HG03521 (cell line): ENCODE results near the gene MCCC1.
"Not testable (repeated sequence)": the region's sequence is repeated elsewhere in the genome, so short reads cannot be mapped to it uniquely, and the experiment has no call there.

Source experiments
- ATAC-seq: cut with Tn5 transposase; IDR thresholded peaks from one replicate; pipeline ENCODE4 v1.9.1; 2021; ENCODE audit warnings: mild to moderate bottlenecking, moderate library complexity; ENCODE audit not compliant: unreplicated experiment

The MCCC1 gene

GRCh38 chr3:183099026-183099837, at the start of gene MCCC1:
MCCC1 (minus strand) TSS chr3:183099496; CDS start chr3:183099440, 56 bp downstream.
- peak; percentile 99 for ATAC-seq

GRCh38 chr3:183148056-183148455, 48.8 kb upstream of the MCCC1 start:
- no peak for ATAC-seq

GRCh38 chr3:183144363-183144762, 45.1 kb upstream of the MCCC1 start:
- no peak for ATAC-seq

- ATAC-seq = no peak
Observed at GRCh38 chr3:183142199-183142598, 42.9 kb upstream of the MCCC1 start.

DNA sequence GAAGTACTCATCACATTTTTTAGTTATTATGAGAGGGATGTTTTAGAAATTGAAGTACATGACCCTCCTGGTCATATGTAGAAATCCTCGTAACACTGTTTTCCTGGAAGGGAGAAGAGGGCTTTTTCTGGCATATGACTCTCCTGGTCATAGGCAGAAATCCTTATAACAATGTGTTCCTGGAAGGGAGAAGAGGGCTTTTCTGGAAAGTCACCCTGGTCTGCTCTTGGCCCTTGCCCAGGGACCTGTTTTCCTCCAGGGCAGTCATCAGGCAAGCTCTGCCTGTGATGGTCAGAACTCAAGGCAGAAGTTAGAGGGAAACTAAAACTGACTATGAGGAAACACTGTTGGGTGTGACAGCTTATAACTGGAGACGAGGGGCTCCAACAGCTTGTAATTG, 35.5 kb upstream of the MCCC1 start:
- no peak for ATAC-seq

DNA sequence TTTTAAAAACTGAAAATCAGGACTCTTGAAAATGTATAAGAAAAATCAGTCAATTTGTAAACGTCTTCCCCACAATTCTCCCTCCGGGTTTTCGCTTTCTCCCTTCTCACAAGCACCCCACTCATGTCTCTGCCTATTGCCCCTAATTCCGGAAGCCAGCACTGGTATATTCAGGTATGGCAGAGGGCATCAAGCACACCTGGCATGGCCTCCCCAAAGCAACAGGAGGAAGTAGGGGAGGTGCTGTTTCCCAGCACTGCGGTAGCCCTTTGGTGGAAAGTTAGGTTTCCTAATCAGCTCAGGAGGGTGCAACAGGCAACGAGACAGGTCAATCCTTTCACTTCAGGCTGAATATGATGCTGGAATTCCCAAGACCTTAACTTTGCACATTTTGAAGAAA, 33.1 kb upstream of the MCCC1 start:
- ATAC-seq = no peak

GRCh38 chr3:183131735-183132134, 32.4 kb upstream of the MCCC1 start:
- ATAC-seq = no peak

DNA sequence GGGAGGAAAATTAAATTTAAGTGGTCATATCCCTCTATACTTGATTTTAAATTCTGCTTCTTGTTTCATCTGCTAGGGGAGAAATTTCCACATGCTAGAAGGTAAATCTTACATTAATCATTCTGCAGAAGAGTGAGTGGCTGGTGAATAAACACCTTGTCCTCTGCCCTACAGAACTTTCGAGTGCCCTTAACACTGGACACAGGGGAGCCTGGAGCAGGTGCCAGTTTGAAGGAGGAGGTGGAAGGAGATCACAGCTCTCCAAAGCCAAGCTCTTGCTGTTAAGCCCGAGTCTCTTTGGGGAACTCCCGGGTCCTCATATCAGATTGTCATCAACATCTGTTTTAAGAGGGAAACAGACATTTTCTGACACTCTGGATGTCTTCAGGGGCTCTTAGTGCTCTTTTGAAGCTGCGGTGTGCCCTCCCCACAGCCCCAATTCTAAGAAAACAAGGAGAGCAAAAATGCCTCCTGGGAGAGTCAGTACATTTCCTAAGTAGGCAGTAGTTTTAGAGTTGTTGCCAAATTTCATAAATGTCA, 32.0 kb upstream of the MCCC1 start:
- ATAC-seq = no peak

DNA sequence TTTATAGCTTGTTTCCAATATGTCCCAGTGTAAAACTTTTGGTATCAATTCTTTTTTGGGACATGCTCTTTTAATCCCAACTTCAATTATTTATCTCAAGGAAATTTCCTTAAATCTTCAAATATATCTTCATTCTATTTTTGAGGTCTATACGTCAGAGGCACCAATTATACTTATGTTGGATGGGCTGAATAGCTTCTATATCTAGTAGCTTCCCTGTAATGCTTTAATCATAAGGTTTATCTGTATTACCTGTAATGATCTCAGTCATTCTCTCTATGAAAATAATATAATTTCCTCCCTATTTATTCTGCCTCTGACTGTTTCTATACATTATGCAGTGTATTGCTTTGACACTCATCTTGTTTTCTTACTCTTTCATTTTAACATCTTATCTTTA, 29.9 kb upstream of the MCCC1 start:
- ATAC-seq = no peak

DNA sequence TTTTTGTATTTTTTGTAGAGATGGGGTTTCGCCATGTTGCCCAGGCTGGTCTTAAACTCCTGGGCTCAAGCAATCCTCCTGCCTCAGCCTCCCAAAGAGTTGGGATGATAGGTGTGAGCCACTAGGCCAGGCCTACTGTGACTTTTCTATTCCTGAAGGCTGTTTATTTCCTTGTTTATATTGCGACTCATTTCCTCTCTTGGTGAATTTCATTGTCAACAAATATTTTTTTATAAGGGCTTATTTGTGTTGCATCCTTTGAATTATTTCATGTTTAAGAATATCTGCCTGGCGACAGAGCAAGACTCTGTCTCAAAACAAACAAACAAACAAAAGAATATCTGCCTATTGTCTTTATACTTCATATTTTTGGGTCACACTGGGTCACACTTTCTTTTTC, 29.4 kb upstream of the MCCC1 start:
- ATAC-seq = no peak

- no peak for ATAC-seq
Observed at GRCh38 chr3:183123891-183124290, 24.6 kb upstream of the MCCC1 start.

- ATAC-seq = no peak
Observed at GRCh38 chr3:183122257-183122932, 23.1 kb upstream of the MCCC1 start.

DNA sequence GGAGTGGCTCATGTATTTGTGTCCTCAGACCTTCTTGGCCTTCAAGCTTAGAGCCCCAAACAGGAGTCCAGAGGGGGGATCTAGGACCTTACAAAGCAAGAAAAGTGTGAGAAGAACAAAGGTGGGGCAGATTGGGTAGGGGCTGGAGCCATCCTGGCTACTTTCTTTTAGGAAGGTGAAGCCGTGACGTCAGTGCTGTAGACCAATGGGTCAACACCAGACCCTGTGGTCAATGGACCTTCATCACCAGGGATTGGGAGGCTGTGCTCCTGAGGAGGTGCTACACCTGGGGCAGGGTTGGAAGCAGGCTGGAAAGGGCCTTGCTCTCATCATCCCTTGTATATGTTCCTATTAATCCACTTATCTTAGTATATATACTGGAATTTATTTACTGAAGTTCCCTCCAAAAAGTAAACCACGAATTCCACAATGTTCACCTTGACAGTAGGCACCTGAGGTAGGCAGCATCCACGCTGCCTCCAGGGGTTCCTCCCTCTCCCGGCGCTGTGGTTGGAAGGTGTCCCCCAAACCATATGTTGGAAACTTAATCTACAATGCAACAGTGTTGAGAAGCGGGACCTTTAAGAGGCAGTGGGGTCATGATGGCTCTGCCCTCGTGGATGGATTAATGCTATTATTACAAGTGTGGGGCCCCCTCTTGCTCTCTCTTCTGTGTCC, 21.4 kb upstream of the MCCC1 start:
- ATAC-seq = no peak

DNA sequence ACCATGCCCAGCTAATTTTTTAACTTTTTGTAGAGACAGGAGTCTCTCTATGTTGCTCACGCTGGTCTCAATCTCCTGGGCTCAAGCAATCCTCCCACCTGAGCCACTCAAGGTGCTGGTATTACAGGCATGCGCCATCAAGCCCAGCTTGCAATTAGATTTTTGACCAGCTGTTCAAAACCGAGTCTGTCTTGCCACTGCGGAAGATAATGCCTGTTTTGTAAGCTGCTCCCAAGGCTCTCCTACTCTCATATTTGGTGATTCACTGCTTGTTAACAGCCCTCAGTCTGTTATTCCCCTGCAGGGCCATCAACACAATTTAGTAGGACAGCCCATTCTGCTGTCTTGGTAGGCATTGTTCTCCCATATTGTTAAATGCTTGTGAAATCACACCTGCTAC, 17.8 kb upstream of the MCCC1 start:
- no peak for ATAC-seq

GRCh38 chr3:183116025-183116614, 16.8 kb upstream of the MCCC1 start:
- ATAC-seq = peak; percentile 85

DNA sequence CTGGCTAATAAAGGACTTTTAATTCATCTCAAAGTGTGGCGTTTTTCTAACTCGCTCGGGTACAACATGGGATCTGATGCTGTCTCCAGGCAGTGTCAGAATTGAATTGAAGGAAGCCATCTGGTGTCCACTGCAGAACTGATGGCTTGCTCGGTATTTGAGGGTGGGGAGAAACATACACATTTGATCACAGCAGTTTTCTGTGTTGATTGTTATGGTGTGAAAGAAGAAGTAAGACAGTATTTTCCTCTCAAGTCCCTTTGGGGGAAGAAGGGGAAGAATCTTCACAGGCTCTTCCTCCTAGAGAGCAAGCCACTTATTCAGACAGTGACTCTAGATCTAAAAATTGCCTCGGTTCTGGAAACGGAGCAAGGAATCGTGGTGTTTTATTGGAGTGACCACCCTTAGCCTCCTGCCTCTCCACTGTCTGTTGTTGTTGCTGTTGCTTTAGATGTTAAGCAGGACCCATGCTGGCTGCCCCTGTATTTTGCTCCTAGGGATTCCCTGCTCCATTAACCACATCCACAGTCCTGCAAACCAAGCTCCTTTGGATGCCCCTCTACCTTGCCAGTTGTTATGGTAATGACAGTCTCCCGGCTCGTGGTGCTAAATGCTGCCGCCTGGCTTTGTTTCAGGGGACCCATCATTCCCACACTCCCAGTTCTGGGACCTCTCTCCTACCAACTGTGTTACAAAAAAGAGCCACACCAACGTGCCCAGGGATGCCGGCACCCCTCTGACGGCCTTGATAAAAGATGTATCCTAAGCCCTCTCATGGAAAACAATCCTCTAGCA, 15.3 kb upstream of the MCCC1 start:
- ATAC-seq = no peak

DNA sequence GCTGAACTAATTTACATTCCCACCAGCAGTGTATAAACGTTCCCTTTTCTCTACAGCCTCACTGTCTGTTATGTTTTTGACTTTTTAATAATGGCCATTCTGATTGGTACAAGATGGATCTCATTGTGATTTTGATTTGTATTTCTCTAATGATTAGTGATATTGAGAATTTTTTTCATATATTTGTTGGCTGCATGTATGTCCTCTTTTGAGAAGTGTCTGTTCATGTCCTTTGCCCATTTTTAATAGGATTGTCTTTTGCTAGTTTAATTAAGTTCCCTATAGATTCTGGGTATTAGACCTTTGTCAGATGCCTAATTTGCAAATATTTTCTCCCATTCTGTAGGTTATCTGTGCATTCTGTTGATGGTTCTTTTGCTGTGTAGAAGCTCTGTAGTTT, 10.6 kb upstream of the MCCC1 start:
- ATAC-seq = not testable (repeated sequence)

DNA sequence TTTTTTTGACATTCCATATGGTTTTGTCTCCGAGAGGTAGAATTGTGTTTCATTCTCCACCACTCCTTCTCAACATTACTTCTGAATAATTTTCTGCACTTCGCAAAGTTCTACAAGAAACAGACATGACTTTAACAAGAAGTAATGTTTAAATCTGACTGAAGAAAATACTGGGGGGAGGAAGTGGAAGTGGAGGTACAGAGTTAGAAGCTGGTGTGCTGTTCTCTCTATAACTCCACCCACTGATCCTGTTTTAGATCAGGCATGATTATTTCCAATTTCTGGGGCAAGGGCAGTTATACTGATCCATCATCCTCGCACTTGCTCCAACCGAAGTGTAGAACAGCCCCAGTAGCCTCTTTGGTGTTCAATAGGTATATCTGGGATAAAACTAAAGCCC, 9.2 kb upstream of the MCCC1 start:
- ATAC-seq = no peak

DNA sequence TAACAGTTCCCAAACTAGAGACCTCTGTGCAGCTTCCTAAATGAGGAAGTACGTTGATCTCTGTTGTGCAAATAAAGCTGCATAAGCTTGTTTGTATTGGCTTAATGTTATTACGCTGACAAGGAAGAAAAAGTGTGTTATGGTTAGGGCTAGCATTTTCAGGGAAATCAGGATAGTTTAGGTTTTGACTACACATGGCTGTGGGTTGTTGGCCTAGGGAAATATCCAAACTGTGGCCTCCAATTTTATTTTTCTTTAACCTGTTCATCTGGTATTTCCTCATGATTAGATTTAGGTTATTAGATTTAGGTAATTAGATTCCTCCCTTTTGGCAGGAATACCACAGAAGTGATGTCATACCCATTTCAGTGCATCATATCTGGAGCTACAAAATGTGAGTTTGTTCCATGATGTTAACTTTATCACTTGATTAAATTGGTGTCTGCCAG, 8.7 kb upstream of the MCCC1 start:
- ATAC-seq = no peak

DNA sequence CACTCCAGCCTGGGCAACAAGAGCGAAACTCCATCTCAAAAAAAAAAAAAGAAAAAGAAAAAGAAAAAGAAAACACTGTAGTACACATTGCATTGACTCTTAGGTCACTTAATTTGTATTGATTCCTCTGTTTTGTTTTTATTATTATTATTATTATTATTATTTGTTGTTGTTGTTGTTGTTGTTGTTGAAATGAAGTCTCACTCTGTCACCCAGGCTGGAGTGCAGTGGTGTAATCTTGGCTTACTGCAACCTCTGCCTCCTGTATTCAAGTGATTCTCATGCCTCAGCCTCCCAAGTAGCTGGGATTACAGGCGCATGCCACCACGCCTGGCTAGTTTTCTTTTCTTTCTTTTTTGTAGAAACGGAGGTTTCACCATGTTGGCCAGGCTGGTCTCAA, 8.1 kb upstream of the MCCC1 start:
- not testable (repeated sequence) for ATAC-seq
